PC-3 (cell line): Measurements from ENCODE around the gene GGCX. TPM values are rescaled to one million over a fixed set of nuclear protein-coding genes. Genes with fewer than 3 reads are reported as not detected.

Experiments
- ATAC-seq: fragments of 200-7000 bp; cut with Tn5 transposase; 2 replicates; pipeline ENCODE4 v1.9.1; 2020; ENCODE audit warnings: mild to moderate bottlenecking, moderate library complexity
- BruUV-seq: library from RNA; stranded (reverse); fragments of 400-500 nt; replicated peaks from 2 replicates; lab custom pipeline; 2021; lab: Mats Ljungman, UMichigan
- CTCF ChIA-PET: fragments of 300-600 bp; sonication (Branson Sonifier 250); formaldehyde crosslinking; loops from one replicate; lab custom pipeline; 2022; ENCODE audit warnings: antibody characterized with exemption; lab: Charles Lee
- POLR2A ChIA-PET: fragments of 300-600 bp; sonication (Branson Sonifier 250); formaldehyde crosslinking; loops from one replicate; lab custom pipeline; 2022; ENCODE audit warnings: antibody characterized with exemption; ENCODE audit not compliant: unreplicated experiment; lab: Charles Lee
- DNase-seq: peaks from one replicate; pipeline ENCODE4 v3.0.0-alpha.2; 2015
- H2AFZ ChIP-seq: fragments of 300-600 bp; sonication (generic); 2 replicates; pipeline ENCODE4 v1.6.0; 2016; ENCODE audit warnings: antibody characterized with exemption, low read length
- H3F3A ChIP-seq: fragments of 300-600 bp; sonication (generic); one replicate; pipeline ENCODE4 v1.6.0; 2017; ENCODE audit warnings: antibody characterized with exemption, low read length, control low read depth, mild to moderate bottlenecking; ENCODE audit not compliant: unreplicated experiment
- H3K27ac ChIP-seq: fragments of 300-600 bp; sonication (generic); 2 replicates; pipeline ENCODE4 v1.5.1; 2016; ENCODE audit warnings: mild to moderate bottlenecking, low read length
- H3K27me3 ChIP-seq: fragments of 300-600 bp; sonication (generic); 2 replicates; pipeline ENCODE4 v1.6.1; 2016; ENCODE audit warnings: low read length, mixed read lengths
- H3K36me3 ChIP-seq: fragments of 300-600 bp; sonication (generic); 2 replicates; pipeline ENCODE4 v1.6.1; 2016; ENCODE audit warnings: low read depth, mixed run types, low read length, mixed read lengths
- H3K4me1 ChIP-seq: fragments of 300-600 bp; sonication (generic); 2 replicates; pipeline ENCODE4 v1.5.1; 2016; ENCODE audit warnings: low read length; ENCODE audit not compliant: insufficient read depth
- H3K4me2 ChIP-seq: fragments of 300-600 bp; sonication (generic); 2 replicates; pipeline ENCODE4 v1.6.0; 2016; ENCODE audit warnings: low read length
- H3K4me3 ChIP-seq: fragments of 300-600 bp; sonication (generic); 2 replicates; pipeline ENCODE4 v1.5.1; 2016; ENCODE audit warnings: mild to moderate bottlenecking, low read length, mixed read lengths
- H3K79me2 ChIP-seq: fragments of 300-600 bp; sonication (generic); 2 replicates; pipeline ENCODE4 v1.6.1; 2017; ENCODE audit warnings: low read length, mixed read lengths
- H3K9ac ChIP-seq: fragments of 300-600 bp; sonication (generic); 2 replicates; pipeline ENCODE4 v1.6.0; 2016; ENCODE audit warnings: mild to moderate bottlenecking, low read length
- H3K9me2 ChIP-seq: fragments of 300-600 bp; sonication (generic); replicated peaks from 2 replicates; pipeline ENCODE4 v1.6.1; 2016; ENCODE audit warnings: mixed run types, low read length, mixed read lengths
- H3K9me3 ChIP-seq: fragments of 300-600 bp; sonication (generic); 2 replicates; pipeline ENCODE4 v1.6.1; 2016; ENCODE audit warnings: low read length, mixed read lengths
- H4K20me1 ChIP-seq: fragments of 300-600 bp; sonication (generic); 2 replicates; pipeline ENCODE4 v1.6.1; 2016; ENCODE audit warnings: low read length, mixed read lengths
- CTCF ChIP-seq: fragments of 300-600 bp; sonication (generic); conservative IDR thresholded peaks from 2 replicates; pipeline ENCODE4 v1.5.1; 2017; ENCODE audit warnings: antibody characterized with exemption, low read depth, mild to moderate bottlenecking, low read length
- EZH2 ChIP-seq: fragments of 300-600 bp; sonication (generic); IDR thresholded peaks from one replicate; pipeline ENCODE4 v1.6.1; 2017; ENCODE audit warnings: antibody characterized with exemption, mild to moderate bottlenecking, low read length; ENCODE audit not compliant: unreplicated experiment
- EZH2phosphoT487 ChIP-seq: fragments of 300-600 bp; sonication (generic); IDR thresholded peaks from 2 replicates; pipeline ENCODE4 v1.6.1; 2018; ENCODE audit warnings: mild to moderate bottlenecking, antibody characterized with exemption, low read length, borderline replicate concordance
- intact Hi-C: fragments of 100-400 bp; cut with micrococcal nuclease; formaldehyde crosslinking; loops from 2 replicates; pipeline ENCODE4 v1.9.0; 2023
- total RNA-seq: library from RNA; depleted of rRNA; stranded (reverse); fragments of >200 nt; gene quantifications from 2 replicates; pipeline ENCODE4 v1.2.3, GENCODE V29; 2014

The GGCX gene
- total RNA-seq, 1 experiment from 2014 or later: 46.7 TPM

GRCh38 chr2:85557130-85557529, 4.2 kb downstream of the GGCX start:
- Histone ChIP-seq H3F3A (no peaks in the 10 kb centered on the region), H3K4me3 (no peak overlapping the region), H3K4me2 (no peak overlapping the region), H3K27me3 (no peaks in the 10 kb centered on the region), H4K20me1 (no peaks in the 10 kb centered on the region), H3K9me2 (no peaks in the 10 kb centered on the region), H3K36me3 (peaks cover 21% of the 10 kb centered on the region; the same call in 1 of the 2 replicates), H3K9ac (no peak overlapping the region), H2AFZ (no peak overlapping the region), H3K27ac (no peak overlapping the region), H3K79me2 (peaks cover 35% of the 10 kb centered on the region), H3K4me1 (peaks cover 10% of the 10 kb centered on the region), H3K9me3 (no peaks in the 10 kb centered on the region)
- ChIA-PET POLR2A (interaction anchor here (0.7 kb wide), 1 partner anchor 9 kb away, joined by 4 read pairs; no protein-coding TSS in a partner anchor), CTCF (no interaction called here)
- no peak for DNase-seq
- intact Hi-C loops: no loop called here
- no peak for ATAC-seq
- TF ChIP-seq EZH2phosphoT487 (no peak), CTCF (no peak)
- BruUV-seq: no TSS peak

GRCh38 chr2:85554980-85555612, 6.2 kb downstream of the GGCX start:
- H3K27ac ChIP-seq: no peak overlapping the region
- no peaks in the 10 kb centered on the region for H3K27me3 ChIP-seq
- no peak overlapping the region for H3K9ac ChIP-seq

GRCh38 chr2:85553184-85553583, 8.1 kb downstream of the GGCX start:
- Histone ChIP-seq H3K4me1 (peaks cover 16% of the 10 kb centered on the region), H3K36me3 (peaks cover 33% of the 10 kb centered on the region; the same call in 1 of the 2 replicates), H3K9me3 (no peaks in the 10 kb centered on the region), H3K79me2 (peaks cover 5% of the 10 kb centered on the region), H3K9ac (no peak overlapping the region), H4K20me1 (no peaks in the 10 kb centered on the region), H3K4me3 (no peak overlapping the region), H3F3A (peaks cover 2% of the 10 kb centered on the region), H3K27me3 (no peaks in the 10 kb centered on the region), H3K4me2 (no peak overlapping the region), H3K9me2 (no peaks in the 10 kb centered on the region), H2AFZ (no peak overlapping the region), H3K27ac (no peak overlapping the region)
- CTCF ChIA-PET: no interaction called here
- POLR2A ChIA-PET: no interaction called here
- no TSS peak for BruUV-seq
- ATAC-seq: no peak
- TF ChIP-seq CTCF (no peak), EZH2 (no peak), EZH2phosphoT487 (no peak)
- DNase-seq: no peak
- intact Hi-C loops: no loop called here

More at GRCh38 chr2:85554980-85555612, 6.2 kb downstream of the GGCX start:
- Histone ChIP-seq H3K9me3 (no peaks in the 10 kb centered on the region), H3F3A (no peaks in the 10 kb centered on the region), H3K36me3 (peaks cover 39% of the 10 kb centered on the region; the same call in 1 of the 2 replicates), H2AFZ (no peak overlapping the region), H3K4me2 (no peak overlapping the region), H4K20me1 (no peaks in the 10 kb centered on the region), H3K4me1 (peaks cover 13% of the 10 kb centered on the region), H3K79me2 (peaks cover 24% of the 10 kb centered on the region), H3K9me2 (no peaks in the 10 kb centered on the region), H3K4me3 (no peak overlapping the region)
- intact Hi-C loops: no loop called here
- ATAC-seq (no peak), DNase-seq (no peak)
- ChIA-PET CTCF (no interaction called here), POLR2A (no interaction called here)
- no TSS peak for BruUV-seq
- TF ChIP-seq EZH2: no peak
